ENCODE data around the gene KLHL15.

- no peak for TF ChIP-seq TAF1 (IDR thresholded peaks at IDR 0.05; ENCODE audit: borderline replicate concordance, insufficient read depth, low read length)
- no peak for TF ChIP-seq POLR2AphosphoS5 (IDR thresholded peaks at IDR 0.05; ENCODE audit: low read depth, low read length)
- TF ChIP-seq SIN3A (IDR thresholded peaks at IDR 0.05; ENCODE audit: borderline replicate concordance, insufficient read depth, low read length): no peak
- no peak for TF ChIP-seq REST (IDR thresholded peaks at IDR 0.05; ENCODE audit: insufficient read depth in 1 of 2, low read depth in 2 of 2, low read length in 2 of 2)
Measured at GRCh38 chrX:23938690-23939089, 88.3 kb downstream of the KLHL15 start.

All from PFSK-1 (cell line).